ENCODE data around the gene MUTYH. TPM values are rescaled to one million over a fixed set of nuclear protein-coding genes. Genes with fewer than 3 reads are reported as not detected.

Gene MUTYH
- total RNA-seq, 1 experiment from 2014 or later = 26.8 TPM

DNA sequence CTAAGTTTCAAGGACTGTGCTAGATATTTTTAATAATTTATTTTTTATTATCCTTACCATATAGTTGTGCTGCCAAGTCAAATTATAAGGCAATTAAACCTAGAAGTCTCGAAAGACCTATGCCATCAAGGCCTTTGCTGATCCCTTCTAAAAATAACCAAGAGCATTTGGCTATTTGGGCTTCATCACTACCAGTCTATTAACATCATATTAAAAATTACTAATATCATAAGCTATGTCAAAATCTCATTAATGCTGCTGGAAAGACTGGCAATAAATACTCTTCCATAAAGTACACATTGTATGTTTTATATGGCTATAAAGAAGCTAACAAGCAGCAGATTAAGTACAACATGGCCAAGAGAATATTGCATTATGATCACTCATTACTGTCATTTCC lies 43.0 kb upstream of the MUTYH start:
- Histone ChIP-seq H3K27me3 (replicated peaks; ENCODE audit: insufficient read depth, low read depth, low read length, poor library complexity) (no peaks in the 10 kb centered on the region), H3K9me3 (ENCODE audit: low read depth, low read length, poor library complexity, severe bottlenecking) (no peaks in the 10 kb centered on the region), H3K4me3 (ENCODE audit: low read depth, low read length, poor library complexity, severe bottlenecking) (no peak overlapping the region), H3K36me3 (ENCODE audit: insufficient read depth, low read length, poor library complexity, severe bottlenecking) (no peaks in the 10 kb centered on the region), H3K27ac (ENCODE audit: low read depth, low read length, poor library complexity, severe bottlenecking) (no peak overlapping the region), H3K4me1 (ENCODE audit: insufficient read depth, low read length, poor library complexity, severe bottlenecking) (no peaks in the 10 kb centered on the region)
- ChIA-PET POLR2A (ENCODE audit: low non-redundant PET) (no interaction called here), CTCF (no interaction called here)
- no TSS peak for BruUV-seq (replicated peaks)
- TF ChIP-seq EZH2 (IDR thresholded peaks at IDR 0.05; ENCODE audit: borderline replicate concordance, low read depth, low read length, poor library complexity, severe bottlenecking) = no peak
- TF ChIP-seq, protein P1, sequence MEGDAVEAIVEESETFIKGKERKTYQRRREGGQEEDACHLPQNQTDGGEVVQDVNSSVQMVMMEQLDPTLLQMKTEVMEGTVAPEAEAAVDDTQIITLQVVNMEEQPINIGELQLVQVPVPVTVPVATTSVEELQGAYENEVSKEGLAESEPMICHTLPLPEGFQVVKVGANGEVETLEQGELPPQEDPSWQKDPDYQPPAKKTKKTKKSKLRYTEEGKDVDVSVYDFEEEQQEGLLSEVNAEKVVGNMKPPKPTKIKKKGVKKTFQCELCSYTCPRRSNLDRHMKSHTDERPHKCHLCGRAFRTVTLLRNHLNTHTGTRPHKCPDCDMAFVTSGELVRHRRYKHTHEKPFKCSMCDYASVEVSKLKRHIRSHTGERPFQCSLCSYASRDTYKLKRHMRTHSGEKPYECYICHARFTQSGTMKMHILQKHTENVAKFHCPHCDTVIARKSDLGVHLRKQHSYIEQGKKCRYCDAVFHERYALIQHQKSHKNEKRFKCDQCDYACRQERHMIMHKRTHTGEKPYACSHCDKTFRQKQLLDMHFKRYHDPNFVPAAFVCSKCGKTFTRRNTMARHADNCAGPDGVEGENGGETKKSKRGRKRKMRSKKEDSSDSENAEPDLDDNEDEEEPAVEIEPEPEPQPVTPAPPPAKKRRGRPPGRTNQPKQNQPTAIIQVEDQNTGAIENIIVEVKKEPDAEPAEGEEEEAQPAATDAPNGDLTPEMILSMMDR (conservative IDR thresholded peaks at IDR 0.05; ENCODE audit: low read depth, low read length) = no peak
- DNase-seq (ENCODE audit: low spot score) = no peak
- intact Hi-C loops (cut with micrococcal nuclease; ENCODE audit: unreplicated experiment) = no loop called here

DNA sequence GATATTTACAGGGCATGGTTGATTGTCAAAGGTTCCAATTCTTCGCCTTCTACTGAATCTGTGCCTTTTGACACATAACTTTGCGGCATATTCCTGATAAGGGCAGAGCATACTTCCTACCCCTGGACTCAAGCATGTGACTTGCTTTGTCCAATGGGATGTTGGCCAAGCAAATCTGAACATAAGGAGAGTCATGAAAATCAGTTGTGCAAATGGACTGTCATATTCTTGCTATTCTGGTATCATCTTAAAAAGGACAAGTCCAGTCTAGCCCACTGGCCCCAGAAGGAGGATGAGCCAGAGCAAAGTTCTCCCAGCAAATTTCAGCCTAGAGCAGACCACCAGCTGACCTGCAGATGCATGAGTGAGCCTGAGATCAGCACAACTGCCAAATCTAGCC lies 41.0 kb upstream of the MUTYH start:
- TF ChIP-seq, protein P1 (conservative IDR thresholded peaks at IDR 0.05; ENCODE audit: low read depth, low read length) = no peak
- TF ChIP-seq EZH2 (IDR thresholded peaks at IDR 0.05; ENCODE audit: borderline replicate concordance, low read depth, low read length, poor library complexity, severe bottlenecking) = no peak
- no TSS peak for BruUV-seq (replicated peaks)
- POLR2A ChIA-PET (ENCODE audit: low non-redundant PET) = no interaction called here
- H3K27me3 ChIP-seq (replicated peaks; ENCODE audit: insufficient read depth, low read depth, low read length, poor library complexity) = no peaks in the 10 kb centered on the region
- no peaks in the 10 kb centered on the region for H3K36me3 ChIP-seq (ENCODE audit: insufficient read depth, low read length, poor library complexity, severe bottlenecking)
- no peaks in the 10 kb centered on the region for H3K9me3 ChIP-seq (ENCODE audit: low read depth, low read length, poor library complexity, severe bottlenecking)
- no peak overlapping the region for H3K27ac ChIP-seq (ENCODE audit: low read depth, low read length, poor library complexity, severe bottlenecking)
- intact Hi-C loops (cut with micrococcal nuclease; ENCODE audit: unreplicated experiment) = no loop called here
- DNase-seq (ENCODE audit: low spot score) = no peak
- CTCF ChIA-PET = no interaction called here
- H3K4me3 ChIP-seq (ENCODE audit: low read depth, low read length, poor library complexity, severe bottlenecking) = no peak overlapping the region
- H3K4me1 ChIP-seq (ENCODE audit: insufficient read depth, low read length, poor library complexity, severe bottlenecking) = no peaks in the 10 kb centered on the region

DNA sequence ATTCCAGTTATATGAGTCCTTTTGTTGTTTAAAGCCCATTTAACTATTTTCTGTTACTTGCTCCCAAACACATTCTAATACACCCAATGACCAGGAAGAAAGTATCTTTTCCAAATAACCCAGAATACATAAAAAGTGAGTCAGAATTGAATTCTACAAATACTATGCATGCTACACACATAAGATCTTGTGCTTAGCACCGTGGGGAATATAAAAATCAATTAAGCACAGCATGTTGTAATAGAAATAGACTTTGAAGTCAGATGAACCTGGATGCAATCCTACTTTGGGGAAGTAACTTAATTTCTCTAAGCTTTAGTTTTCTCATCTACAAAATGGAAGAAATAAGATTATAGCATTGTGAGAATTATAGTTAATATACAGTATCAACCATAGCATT lies 40.5 kb upstream of the MUTYH start:
- no peaks in the 10 kb centered on the region for H3K9me3 ChIP-seq (ENCODE audit: low read depth, low read length, poor library complexity, severe bottlenecking)
- CTCF ChIA-PET = no interaction called here
- no TSS peak for BruUV-seq (replicated peaks)
- H3K4me1 ChIP-seq (ENCODE audit: insufficient read depth, low read length, poor library complexity, severe bottlenecking) = peaks cover 1% of the 10 kb centered on the region
- no peak for DNase-seq (ENCODE audit: low spot score)
- POLR2A ChIA-PET (ENCODE audit: low non-redundant PET) = no interaction called here
- intact Hi-C loops (cut with micrococcal nuclease; ENCODE audit: unreplicated experiment) = no loop called here
- TF ChIP-seq, protein P1 (conservative IDR thresholded peaks at IDR 0.05; ENCODE audit: low read depth, low read length) = no peak
- no peak for TF ChIP-seq EZH2 (IDR thresholded peaks at IDR 0.05; ENCODE audit: borderline replicate concordance, low read depth, low read length, poor library complexity, severe bottlenecking)
- H3K27ac ChIP-seq (ENCODE audit: low read depth, low read length, poor library complexity, severe bottlenecking) = no peak overlapping the region
- no peaks in the 10 kb centered on the region for H3K36me3 ChIP-seq (ENCODE audit: insufficient read depth, low read length, poor library complexity, severe bottlenecking)
- no peak overlapping the region for H3K4me3 ChIP-seq (ENCODE audit: low read depth, low read length, poor library complexity, severe bottlenecking)
- H3K27me3 ChIP-seq (replicated peaks; ENCODE audit: insufficient read depth, low read depth, low read length, poor library complexity) = no peaks in the 10 kb centered on the region

Data from A673 (cell line).